Measurements from ENCODE around the gene DAZ2.
"Not testable (repeated sequence)": the region's sequence is repeated elsewhere in the genome, so short reads cannot be mapped to it uniquely, and the experiment has no call there.

DAZ2 gene, protein sequence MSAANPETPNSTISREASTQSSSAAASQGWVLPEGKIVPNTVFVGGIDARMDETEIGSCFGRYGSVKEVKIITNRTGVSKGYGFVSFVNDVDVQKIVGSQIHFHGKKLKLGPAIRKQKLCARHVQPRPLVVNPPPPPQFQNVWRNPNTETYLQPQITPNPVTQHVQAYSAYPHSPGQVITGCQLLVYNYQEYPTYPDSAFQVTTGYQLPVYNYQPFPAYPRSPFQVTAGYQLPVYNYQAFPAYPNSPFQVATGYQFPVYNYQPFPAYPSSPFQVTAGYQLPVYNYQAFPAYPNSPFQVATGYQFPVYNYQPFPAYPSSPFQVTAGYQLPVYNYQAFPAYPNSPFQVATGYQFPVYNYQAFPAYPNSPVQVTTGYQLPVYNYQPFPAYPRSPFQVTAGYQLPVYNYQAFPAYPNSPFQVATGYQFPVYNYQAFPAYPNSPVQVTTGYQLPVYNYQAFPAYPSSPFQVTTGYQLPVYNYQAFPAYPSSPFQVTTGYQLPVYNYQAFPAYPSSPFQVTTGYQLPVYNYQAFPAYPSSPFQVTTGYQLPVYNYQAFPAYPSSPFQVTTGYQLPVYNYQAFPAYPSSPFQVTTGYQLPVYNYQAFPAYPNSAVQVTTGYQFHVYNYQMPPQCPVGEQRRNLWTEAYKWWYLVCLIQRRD

DNA sequence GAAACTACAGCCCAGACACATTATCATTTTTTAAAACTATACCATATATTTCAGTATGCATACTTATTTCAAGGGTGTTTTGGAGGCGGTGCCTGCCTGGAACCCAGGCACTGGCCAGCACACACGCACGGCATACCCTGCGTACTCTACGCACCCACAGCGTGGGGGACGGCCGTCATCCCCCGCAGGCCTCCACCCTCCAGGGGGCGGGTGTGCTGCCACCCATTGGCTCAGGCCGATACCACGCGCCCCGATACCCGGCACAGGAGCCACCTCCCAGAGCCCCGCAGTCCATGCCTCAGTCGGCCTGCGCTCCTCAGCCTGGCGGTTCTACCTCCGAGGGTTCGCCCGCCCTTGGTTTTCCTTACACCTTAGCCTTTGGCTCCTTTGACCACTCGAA, at the start of gene DAZ2:
Gene DAZ2, plus strand, starts transcription at position 301 of the 400 bp plus-strand sequence. CDS start 208 bp downstream, outside the sequence.
- not testable (repeated sequence) for DNase-seq (ENCODE audit: low read depth)

DNA sequence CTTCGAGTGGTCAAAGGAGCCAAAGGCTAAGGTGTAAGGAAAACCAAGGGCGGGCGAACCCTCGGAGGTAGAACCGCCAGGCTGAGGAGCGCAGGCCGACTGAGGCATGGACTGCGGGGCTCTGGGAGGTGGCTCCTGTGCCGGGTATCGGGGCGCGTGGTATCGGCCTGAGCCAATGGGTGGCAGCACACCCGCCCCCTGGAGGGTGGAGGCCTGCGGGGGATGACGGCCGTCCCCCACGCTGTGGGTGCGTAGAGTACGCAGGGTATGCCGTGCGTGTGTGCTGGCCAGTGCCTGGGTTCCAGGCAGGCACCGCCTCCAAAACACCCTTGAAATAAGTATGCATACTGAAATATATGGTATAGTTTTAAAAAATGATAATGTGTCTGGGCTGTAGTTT, 20.4 kb upstream of the DAZ2 start, which contains the start of gene DAZ1:
Gene DAZ1, minus strand, starts transcription at position 101 of the 400 bp plus-strand sequence. CDS start 208 bp downstream, outside the sequence.
- not testable (repeated sequence) for DNase-seq (ENCODE audit: low read depth)

DNA sequence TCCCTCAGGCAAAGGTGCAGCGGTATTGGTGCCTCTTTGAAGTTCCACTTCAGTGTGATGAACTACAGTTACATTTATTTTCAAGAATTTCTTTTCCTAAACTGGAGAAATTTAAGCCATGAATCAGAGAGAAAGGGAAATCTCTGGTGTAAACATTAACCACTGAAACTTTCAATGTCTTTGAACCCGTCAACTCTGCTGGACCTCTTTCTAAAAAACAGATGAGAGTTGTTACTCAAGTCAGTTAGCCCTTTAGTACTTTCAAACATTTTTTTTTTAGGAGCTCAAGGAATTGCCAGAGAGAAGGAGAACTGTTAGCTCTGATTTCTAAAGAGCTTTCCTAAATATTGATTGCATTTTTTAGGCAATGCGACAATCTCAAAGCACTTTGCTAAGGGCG, 11.9 kb upstream of the DAZ2 start:
- DNase-seq (ENCODE audit: low read depth) = not testable (repeated sequence)

GRCh38 chrY:23209802-23210495, 9.4 kb upstream of the DAZ2 start:
- not testable (repeated sequence) for DNase-seq (ENCODE audit: low read depth)

- DNase-seq (ENCODE audit: low read depth) = not testable (repeated sequence)
These were observed 8.7 kb upstream of the DAZ2 start for GRCh38 chrY:23210681-23211080.

Measured in activated gamma-delta T cell treated with anti-CD3 and anti-CD28 coated beads, Interleukin-2, amount 50 U/mL, for 16 hours (primary cell).